HepG2 (cell line): ENCODE results near the gene SPTBN2. TPM values are rescaled to one million over a fixed set of nuclear protein-coding genes. Genes with fewer than 3 reads are reported as not detected.

Source experiments
- ATAC-seq: fragments of 200-7000 bp; cut with Tn5 transposase; 3 replicates; pipeline ENCODE4 v1.9.1; 2020; ENCODE audit warnings: mild to moderate bottlenecking, moderate library complexity
- BruUV-seq: library from RNA; stranded (reverse); fragments of 400-500 nt; replicated peaks from 2 replicates; lab custom pipeline; 2021; lab: Mats Ljungman, UMichigan
- CTCF ChIA-PET: fragments of 300-600 bp; formaldehyde crosslinking; extraction: SDS; loops from one replicate; lab custom pipeline; 2021; ENCODE audit warnings: low total read pairs, inconsistent platforms, low intra/inter-chr PET ratio; lab: Yijun Ruan, JAX
- POLR2A ChIA-PET: fragments of 350-600 bp; sonication (Branson Sonifier 250); formaldehyde crosslinking; loops from one replicate; lab custom pipeline; 2020; ENCODE audit warnings: antibody characterized with exemption, inconsistent platforms; lab: Yijun Ruan, JAX
- DNase-seq: peaks from one replicate; pipeline ENCODE4 v3.0.0-alpha.2; 2015; ENCODE audit warnings: low spot score
- FAIRE-seq: peaks from 3 replicates; lab custom pipeline; 2011; peaks lifted over from hg19 to GRCh38; lab: Jason Lieb, UNC
- H2AFZ ChIP-seq: one replicate; pipeline ENCODE4 v1.6.1; 2011; ENCODE audit warnings: low read length, inconsistent platforms
- H3K27ac ChIP-seq: fragments of 300-600 bp; 3 replicates; pipeline ENCODE4 v1.8.0; 2011; ENCODE audit warnings: mixed run types, mild to moderate bottlenecking, mixed read lengths, low read length, inconsistent platforms; ENCODE audit not compliant: insufficient read depth; ENCODE audit errors: extremely low read length
- H3K27me3 ChIP-seq, 2 experiments: fragments of 200-600 bp in 1 of 2; 2 replicates in 1 of 2; 3 replicates in 1 of 2; pipeline versions ENCODE4 v1.6.0 to v1.8.0; 2011; ENCODE audit warnings: low read length in 2 of 2, mild to moderate bottlenecking in 2 of 2, moderate library complexity in 2 of 2, inconsistent platforms in 1 of 2; ENCODE audit not compliant: insufficient read depth in 2 of 2, control insufficient read depth in 1 of 2
- H3K36me3 ChIP-seq, 2 experiments: fragments of 200-600 bp in 1 of 2; replicated peaks in 1 of 2; 2 replicates in 1 of 2; 3 replicates in 1 of 2; pipeline versions ENCODE4 v1.5.1 to v1.8.0; 2011; ENCODE audit warnings: low read length in 2 of 2, inconsistent platforms in 1 of 2; ENCODE audit not compliant: insufficient read depth in 2 of 2, control insufficient read depth in 1 of 2
- H3K4me1 ChIP-seq: 2 replicates; pipeline ENCODE4 v1.5.1; 2012; ENCODE audit warnings: low read length, inconsistent platforms; ENCODE audit not compliant: insufficient read depth
- H3K4me2 ChIP-seq: 2 replicates; pipeline ENCODE4 v1.6.0; 2011; ENCODE audit warnings: low read depth, low read length, inconsistent platforms
- H3K4me3 ChIP-seq, 3 experiments: fragments of 200-600 bp in 1 of 3; sonication (generic), shearing (Covaris generic) in 1 of 3; replicated peaks in 1 of 3; 2 replicates each; pipeline ENCODE4 v1.5.1; 2011 to 2016; ENCODE audit warnings: low read length in 3 of 3, inconsistent platforms in 2 of 3, low read depth in 2 of 3, mild to moderate bottlenecking in 2 of 3, control low read depth in 1 of 3, mixed read lengths in 1 of 3; ENCODE audit not compliant: insufficient read depth in 1 of 3
- H3K79me2 ChIP-seq: one replicate; pipeline ENCODE4 v1.6.1; 2011; ENCODE audit warnings: low read length, inconsistent platforms; ENCODE audit not compliant: insufficient read depth
- H3K9ac ChIP-seq: 2 replicates; pipeline ENCODE4 v1.6.0; 2011; ENCODE audit warnings: mild to moderate bottlenecking, low read depth, low read length, inconsistent platforms; ENCODE audit not compliant: insufficient read depth
- H3K9me3 ChIP-seq: 2 replicates; pipeline ENCODE4 v1.5.1; 2012; ENCODE audit warnings: mild to moderate bottlenecking, low read length
- H4K20me1 ChIP-seq: 2 replicates; pipeline ENCODE4 v1.6.0; 2011; ENCODE audit warnings: inconsistent platforms, mild to moderate bottlenecking, low read length, moderate library complexity; ENCODE audit not compliant: insufficient read depth
- AHR ChIP-seq: IDR thresholded peaks from 2 replicates; pipeline ENCODE4 v1.6.1; 2018; ENCODE audit warnings: missing genetic modification reagents, missing compliant biosample characterization
- KLF6 ChIP-seq: IDR thresholded peaks from 2 replicates; pipeline ENCODE4 v1.8.0; 2016; ENCODE audit warnings: missing biosample characterization, missing genetic modification reagents
- RELA ChIP-seq: sonication (generic); formaldehyde crosslinking; IDR thresholded peaks from 2 replicates; pipeline ENCODE4 v1.4.0; 2020; ENCODE audit warnings: missing genetic modification reagents
- SOX5 ChIP-seq: IDR thresholded peaks from 2 replicates; pipeline ENCODE4 v1.6.1; 2016; ENCODE audit warnings: borderline replicate concordance
- ZEB1 ChIP-seq: IDR thresholded peaks from 2 replicates; pipeline ENCODE4 v1.6.1; 2012; ENCODE audit warnings: mild to moderate bottlenecking, low read depth, inconsistent platforms; ENCODE audit not compliant: insufficient replicate concordance
- ZNF225 ChIP-seq: sonication (generic); formaldehyde crosslinking; IDR thresholded peaks from 2 replicates; pipeline ENCODE4 v1.4.0; 2020; ENCODE audit warnings: mild to moderate bottlenecking, missing genetic modification reagents
- ZNF501 ChIP-seq: sonication (generic); formaldehyde crosslinking; IDR thresholded peaks from 2 replicates; pipeline ENCODE4 v1.5.1; 2020; ENCODE audit warnings: mild to moderate bottlenecking, moderate library complexity, missing genetic modification reagents
- ZSCAN25 ChIP-seq: sonication (generic); formaldehyde crosslinking; IDR thresholded peaks from 2 replicates; pipeline ENCODE4 v1.8.0; 2022; ENCODE audit warnings: mild to moderate bottlenecking, missing genetic modification reagents
- WGBS: methylation state at CpG from one replicate; pipeline ENCODE4 v1.1.6; 2017; ENCODE audit warnings: low lambda C conversion rate; 5-methylcytosine and 5-hydroxymethylcytosine counted together
- in situ Hi-C: cut with HindIII; loops from 2 replicates; pipeline ENCODE4 v1.10.0; 2017; ENCODE audit warnings: low pct_unique_long_range_greater_than_20kb; ENCODE audit not compliant: extremely low pct_ligation_motif_present
- intact Hi-C: fragments of 100-400 bp; cut with micrococcal nuclease; formaldehyde crosslinking; loops from one replicate; pipeline ENCODE4 v1.10.0; 2022; ENCODE audit not compliant: unreplicated experiment
- polyA plus RNA-seq, 8 experiments: library from polyadenylated mRNA; depleted of rRNA in 3 of 8; stranded (reverse) in 7 of 8; unstranded in 1 of 8; fragments of >200 nt; fragmentation: Illumina TruSeq in 4 of 8; extraction: Trizol in 4 of 8; gene quantifications; 2 replicates each; pipeline versions ENCODE4 v1.2.1 to v1.2.3, GENCODE V29; 2011 to 2016; ENCODE audit warnings: low read depth in 4 of 8, missing spikeins in 1 of 8, mixed read lengths in 1 of 8; ENCODE audit not compliant: insufficient read depth in 1 of 8
- total RNA-seq, 5 experiments: library from RNA; depleted of rRNA; stranded (reverse); fragments of >200 nt; fragmentation: Illumina TruSeq; extraction: Trizol; gene quantifications; 2 replicates each; pipeline ENCODE4 v1.2.3, GENCODE V29; 2016; ENCODE audit warnings: low read depth in 1 of 5
- TF ChIP-seq, protein P1 (sequence below): sonication (generic); formaldehyde crosslinking; IDR thresholded peaks from 2 replicates; pipeline ENCODE4 v1.9.0; 2021; ENCODE audit warnings: missing genetic modification reagents, borderline replicate concordance
- TF ChIP-seq, protein P2 (sequence below): IDR thresholded peaks from 2 replicates; pipeline ENCODE4 v1.6.1; 2016; ENCODE audit warnings: mild to moderate bottlenecking
- TF ChIP-seq, protein P3 (sequence below): IDR thresholded peaks from 2 replicates; pipeline ENCODE4 v1.6.1; 2012; ENCODE audit warnings: low read depth, low read length, improper control_type of control experiment
- TF ChIP-seq, protein P4 (sequence below): IDR thresholded peaks from 2 replicates; pipeline ENCODE4 v1.6.1; 2016; ENCODE audit warnings: missing genetic modification reagents, missing compliant biosample characterization
- TF ChIP-seq, protein P5 (sequence below): IDR thresholded peaks from 2 replicates; pipeline ENCODE4 v1.6.1; 2016; ENCODE audit warnings: low read depth, control low read depth

The SPTBN2 gene
- total and polyA plus RNA-seq, 2 of the 13 experiments (the other 11 are each of a cell fraction or from before 2014, with no cell fraction given) = 0.65 to 4.0 TPM

- H3K9me3 ChIP-seq = no peaks in the 10 kb centered on the region
- ChIA-PET POLR2A (no interaction called here), CTCF (no interaction called here)
- intact Hi-C loops = no loop called here
- H3K4me1 ChIP-seq = no peaks in the 10 kb centered on the region
- TF ChIP-seq ZNF225 = no peak
- TF ChIP-seq ZSCAN25 = no peak
- TF ChIP-seq, protein P1, sequence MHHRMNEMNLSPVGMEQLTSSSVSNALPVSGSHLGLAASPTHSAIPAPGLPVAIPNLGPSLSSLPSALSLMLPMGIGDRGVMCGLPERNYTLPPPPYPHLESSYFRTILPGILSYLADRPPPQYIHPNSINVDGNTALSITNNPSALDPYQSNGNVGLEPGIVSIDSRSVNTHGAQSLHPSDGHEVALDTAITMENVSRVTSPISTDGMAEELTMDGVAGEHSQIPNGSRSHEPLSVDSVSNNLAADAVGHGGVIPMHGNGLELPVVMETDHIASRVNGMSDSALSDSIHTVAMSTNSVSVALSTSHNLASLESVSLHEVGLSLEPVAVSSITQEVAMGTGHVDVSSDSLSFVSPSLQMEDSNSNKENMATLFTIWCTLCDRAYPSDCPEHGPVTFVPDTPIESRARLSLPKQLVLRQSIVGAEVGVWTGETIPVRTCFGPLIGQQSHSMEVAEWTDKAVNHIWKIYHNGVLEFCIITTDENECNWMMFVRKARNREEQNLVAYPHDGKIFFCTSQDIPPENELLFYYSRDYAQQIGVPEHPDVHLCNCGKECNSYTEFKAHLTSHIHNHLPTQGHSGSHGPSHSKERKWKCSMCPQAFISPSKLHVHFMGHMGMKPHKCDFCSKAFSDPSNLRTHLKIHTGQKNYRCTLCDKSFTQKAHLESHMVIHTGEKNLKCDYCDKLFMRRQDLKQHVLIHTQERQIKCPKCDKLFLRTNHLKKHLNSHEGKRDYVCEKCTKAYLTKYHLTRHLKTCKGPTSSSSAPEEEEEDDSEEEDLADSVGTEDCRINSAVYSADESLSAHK (CRISPR knock-in tag) = no peak
- TF ChIP-seq ZEB1 = no peak
- no peak for TF ChIP-seq RELA (CRISPR knock-in tag)
- TF ChIP-seq, protein P2, sequence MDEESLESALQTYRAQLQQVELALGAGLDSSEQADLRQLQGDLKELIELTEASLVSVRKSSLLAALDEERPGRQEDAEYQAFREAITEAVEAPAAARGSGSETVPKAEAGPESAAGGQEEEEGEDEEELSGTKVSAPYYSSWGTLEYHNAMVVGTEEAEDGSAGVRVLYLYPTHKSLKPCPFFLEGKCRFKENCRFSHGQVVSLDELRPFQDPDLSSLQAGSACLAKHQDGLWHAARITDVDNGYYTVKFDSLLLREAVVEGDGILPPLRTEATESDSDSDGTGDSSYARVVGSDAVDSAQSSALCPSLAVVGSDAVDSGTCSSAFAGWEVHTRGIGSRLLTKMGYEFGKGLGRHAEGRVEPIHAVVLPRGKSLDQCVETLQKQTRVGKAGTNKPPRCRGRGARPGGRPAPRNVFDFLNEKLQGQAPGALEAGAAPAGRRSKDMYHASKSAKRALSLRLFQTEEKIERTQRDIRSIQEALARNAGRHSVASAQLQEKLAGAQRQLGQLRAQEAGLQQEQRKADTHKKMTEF (CRISPR knock-in tag) = no peak
- TF ChIP-seq ZNF501 (CRISPR knock-in tag) = no peak
- TF ChIP-seq AHR (CRISPR knock-in tag) = no peak
- TF ChIP-seq, protein P3, sequence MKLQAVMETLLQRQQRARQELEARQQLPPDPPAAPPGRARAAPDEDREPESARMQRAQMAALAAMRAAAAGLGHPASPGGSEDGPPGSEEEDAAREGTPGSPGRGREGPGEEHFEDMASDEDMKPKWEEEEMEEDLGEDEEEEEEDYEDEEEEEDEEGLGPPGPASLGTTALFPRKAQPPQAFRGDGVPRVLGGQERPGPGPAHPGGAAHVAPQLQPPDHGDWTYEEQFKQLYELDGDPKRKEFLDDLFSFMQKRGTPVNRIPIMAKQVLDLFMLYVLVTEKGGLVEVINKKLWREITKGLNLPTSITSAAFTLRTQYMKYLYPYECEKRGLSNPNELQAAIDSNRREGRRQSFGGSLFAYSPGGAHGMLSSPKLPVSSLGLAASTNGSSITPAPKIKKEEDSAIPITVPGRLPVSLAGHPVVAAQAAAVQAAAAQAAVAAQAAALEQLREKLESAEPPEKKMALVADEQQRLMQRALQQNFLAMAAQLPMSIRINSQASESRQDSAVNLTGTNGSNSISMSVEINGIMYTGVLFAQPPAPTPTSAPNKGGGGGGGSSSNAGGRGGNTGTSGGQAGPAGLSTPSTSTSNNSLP = no peak
- TF ChIP-seq, protein P4, sequence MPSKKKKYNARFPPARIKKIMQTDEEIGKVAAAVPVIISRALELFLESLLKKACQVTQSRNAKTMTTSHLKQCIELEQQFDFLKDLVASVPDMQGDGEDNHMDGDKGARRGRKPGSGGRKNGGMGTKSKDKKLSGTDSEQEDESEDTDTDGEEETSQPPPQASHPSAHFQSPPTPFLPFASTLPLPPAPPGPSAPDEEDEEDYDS = no peak
- TF ChIP-seq, protein P5, sequence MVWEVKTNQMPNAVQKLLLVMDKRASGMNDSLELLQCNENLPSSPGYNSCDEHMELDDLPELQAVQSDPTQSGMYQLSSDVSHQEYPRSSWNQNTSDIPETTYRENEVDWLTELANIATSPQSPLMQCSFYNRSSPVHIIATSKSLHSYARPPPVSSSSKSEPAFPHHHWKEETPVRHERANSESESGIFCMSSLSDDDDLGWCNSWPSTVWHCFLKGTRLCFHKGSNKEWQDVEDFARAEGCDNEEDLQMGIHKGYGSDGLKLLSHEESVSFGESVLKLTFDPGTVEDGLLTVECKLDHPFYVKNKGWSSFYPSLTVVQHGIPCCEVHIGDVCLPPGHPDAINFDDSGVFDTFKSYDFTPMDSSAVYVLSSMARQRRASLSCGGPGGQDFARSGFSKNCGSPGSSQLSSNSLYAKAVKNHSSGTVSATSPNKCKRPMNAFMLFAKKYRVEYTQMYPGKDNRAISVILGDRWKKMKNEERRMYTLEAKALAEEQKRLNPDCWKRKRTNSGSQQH (CRISPR knock-in tag) = no peak
- no peak for TF ChIP-seq KLF6
- no peak for TF ChIP-seq SOX5 (CRISPR knock-in tag)
- FAIRE-seq = no peak
- H3K36me3 ChIP-seq = no peaks in the 10 kb centered on the region
- in situ Hi-C loops = no loop called here
- H3K79me2 ChIP-seq = no peaks in the 10 kb centered on the region
- H2AFZ ChIP-seq = no peak overlapping the region
- no peak for ATAC-seq
- no peak for DNase-seq
- H3K27me3 ChIP-seq = no peaks in the 10 kb centered on the region
- no peak overlapping the region for H3K27ac ChIP-seq
- no peak overlapping the region for H3K4me3 ChIP-seq
- H3K9ac ChIP-seq = no peak overlapping the region
- no TSS peak for BruUV-seq
- no peak overlapping the region for H3K4me2 ChIP-seq
- H4K20me1 ChIP-seq = no peaks in the 10 kb centered on the region
- 96% methylated on average over 20 of the region's 26 CpGs for WGBS
Observed at GRCh38 chr11:66707486-66707885, 21.5 kb downstream of the SPTBN2 start.
